ENCODE data around the gene EGFLAM. TPM values are rescaled to one million over a fixed set of nuclear protein-coding genes. Genes with fewer than 3 reads are reported as not detected.

Gene EGFLAM
- total and polyA plus RNA-seq, 2 experiments from 2014 or later: 0.24 to 1.9 TPM

- TF ChIP-seq, protein P1, sequence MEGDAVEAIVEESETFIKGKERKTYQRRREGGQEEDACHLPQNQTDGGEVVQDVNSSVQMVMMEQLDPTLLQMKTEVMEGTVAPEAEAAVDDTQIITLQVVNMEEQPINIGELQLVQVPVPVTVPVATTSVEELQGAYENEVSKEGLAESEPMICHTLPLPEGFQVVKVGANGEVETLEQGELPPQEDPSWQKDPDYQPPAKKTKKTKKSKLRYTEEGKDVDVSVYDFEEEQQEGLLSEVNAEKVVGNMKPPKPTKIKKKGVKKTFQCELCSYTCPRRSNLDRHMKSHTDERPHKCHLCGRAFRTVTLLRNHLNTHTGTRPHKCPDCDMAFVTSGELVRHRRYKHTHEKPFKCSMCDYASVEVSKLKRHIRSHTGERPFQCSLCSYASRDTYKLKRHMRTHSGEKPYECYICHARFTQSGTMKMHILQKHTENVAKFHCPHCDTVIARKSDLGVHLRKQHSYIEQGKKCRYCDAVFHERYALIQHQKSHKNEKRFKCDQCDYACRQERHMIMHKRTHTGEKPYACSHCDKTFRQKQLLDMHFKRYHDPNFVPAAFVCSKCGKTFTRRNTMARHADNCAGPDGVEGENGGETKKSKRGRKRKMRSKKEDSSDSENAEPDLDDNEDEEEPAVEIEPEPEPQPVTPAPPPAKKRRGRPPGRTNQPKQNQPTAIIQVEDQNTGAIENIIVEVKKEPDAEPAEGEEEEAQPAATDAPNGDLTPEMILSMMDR (conservative IDR thresholded peaks at IDR 0.05; ENCODE audit: low read depth in 2 of 2): no peak
- TF ChIP-seq JUNB (IDR thresholded peaks at IDR 0.05; ENCODE audit: unreplicated experiment): no peak
- no peak for TF ChIP-seq ZNF331 (CRISPR knock-in tag; IDR thresholded peaks at IDR 0.05; ENCODE audit: low read depth)
- no peak for TF ChIP-seq POLR2AphosphoS5 (IDR thresholded peaks at IDR 0.05; ENCODE audit: low read depth)
- no peak for TF ChIP-seq EZH2phosphoT487 (IDR thresholded peaks at IDR 0.05; ENCODE audit: unreplicated experiment)
- TF ChIP-seq CREB1 (CRISPR knock-in tag; IDR thresholded peaks at IDR 0.05; ENCODE audit: low read depth): no peak
- TF ChIP-seq EZH2 (IDR thresholded peaks at IDR 0.05; ENCODE audit: low read depth, unreplicated experiment): no peak
- TF ChIP-seq, protein P2, sequence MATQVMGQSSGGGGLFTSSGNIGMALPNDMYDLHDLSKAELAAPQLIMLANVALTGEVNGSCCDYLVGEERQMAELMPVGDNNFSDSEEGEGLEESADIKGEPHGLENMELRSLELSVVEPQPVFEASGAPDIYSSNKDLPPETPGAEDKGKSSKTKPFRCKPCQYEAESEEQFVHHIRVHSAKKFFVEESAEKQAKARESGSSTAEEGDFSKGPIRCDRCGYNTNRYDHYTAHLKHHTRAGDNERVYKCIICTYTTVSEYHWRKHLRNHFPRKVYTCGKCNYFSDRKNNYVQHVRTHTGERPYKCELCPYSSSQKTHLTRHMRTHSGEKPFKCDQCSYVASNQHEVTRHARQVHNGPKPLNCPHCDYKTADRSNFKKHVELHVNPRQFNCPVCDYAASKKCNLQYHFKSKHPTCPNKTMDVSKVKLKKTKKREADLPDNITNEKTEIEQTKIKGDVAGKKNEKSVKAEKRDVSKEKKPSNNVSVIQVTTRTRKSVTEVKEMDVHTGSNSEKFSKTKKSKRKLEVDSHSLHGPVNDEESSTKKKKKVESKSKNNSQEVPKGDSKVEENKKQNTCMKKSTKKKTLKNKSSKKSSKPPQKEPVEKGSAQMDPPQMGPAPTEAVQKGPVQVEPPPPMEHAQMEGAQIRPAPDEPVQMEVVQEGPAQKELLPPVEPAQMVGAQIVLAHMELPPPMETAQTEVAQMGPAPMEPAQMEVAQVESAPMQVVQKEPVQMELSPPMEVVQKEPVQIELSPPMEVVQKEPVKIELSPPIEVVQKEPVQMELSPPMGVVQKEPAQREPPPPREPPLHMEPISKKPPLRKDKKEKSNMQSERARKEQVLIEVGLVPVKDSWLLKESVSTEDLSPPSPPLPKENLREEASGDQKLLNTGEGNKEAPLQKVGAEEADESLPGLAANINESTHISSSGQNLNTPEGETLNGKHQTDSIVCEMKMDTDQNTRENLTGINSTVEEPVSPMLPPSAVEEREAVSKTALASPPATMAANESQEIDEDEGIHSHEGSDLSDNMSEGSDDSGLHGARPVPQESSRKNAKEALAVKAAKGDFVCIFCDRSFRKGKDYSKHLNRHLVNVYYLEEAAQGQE (IDR thresholded peaks at IDR 0.05; ENCODE audit: unreplicated experiment): no peak
- no peak for TF ChIP-seq NANOG (IDR thresholded peaks at IDR 0.05; ENCODE audit: borderline replicate concordance)
Observed at GRCh38 chr5:38410304-38410990, 152.1 kb downstream of the EGFLAM start (continued).

GRCh38 chr5:38413696-38414095, 155.3 kb downstream of the EGFLAM start:
- H2AFZ ChIP-seq: no peak overlapping the region
- TF ChIP-seq, protein P3, sequence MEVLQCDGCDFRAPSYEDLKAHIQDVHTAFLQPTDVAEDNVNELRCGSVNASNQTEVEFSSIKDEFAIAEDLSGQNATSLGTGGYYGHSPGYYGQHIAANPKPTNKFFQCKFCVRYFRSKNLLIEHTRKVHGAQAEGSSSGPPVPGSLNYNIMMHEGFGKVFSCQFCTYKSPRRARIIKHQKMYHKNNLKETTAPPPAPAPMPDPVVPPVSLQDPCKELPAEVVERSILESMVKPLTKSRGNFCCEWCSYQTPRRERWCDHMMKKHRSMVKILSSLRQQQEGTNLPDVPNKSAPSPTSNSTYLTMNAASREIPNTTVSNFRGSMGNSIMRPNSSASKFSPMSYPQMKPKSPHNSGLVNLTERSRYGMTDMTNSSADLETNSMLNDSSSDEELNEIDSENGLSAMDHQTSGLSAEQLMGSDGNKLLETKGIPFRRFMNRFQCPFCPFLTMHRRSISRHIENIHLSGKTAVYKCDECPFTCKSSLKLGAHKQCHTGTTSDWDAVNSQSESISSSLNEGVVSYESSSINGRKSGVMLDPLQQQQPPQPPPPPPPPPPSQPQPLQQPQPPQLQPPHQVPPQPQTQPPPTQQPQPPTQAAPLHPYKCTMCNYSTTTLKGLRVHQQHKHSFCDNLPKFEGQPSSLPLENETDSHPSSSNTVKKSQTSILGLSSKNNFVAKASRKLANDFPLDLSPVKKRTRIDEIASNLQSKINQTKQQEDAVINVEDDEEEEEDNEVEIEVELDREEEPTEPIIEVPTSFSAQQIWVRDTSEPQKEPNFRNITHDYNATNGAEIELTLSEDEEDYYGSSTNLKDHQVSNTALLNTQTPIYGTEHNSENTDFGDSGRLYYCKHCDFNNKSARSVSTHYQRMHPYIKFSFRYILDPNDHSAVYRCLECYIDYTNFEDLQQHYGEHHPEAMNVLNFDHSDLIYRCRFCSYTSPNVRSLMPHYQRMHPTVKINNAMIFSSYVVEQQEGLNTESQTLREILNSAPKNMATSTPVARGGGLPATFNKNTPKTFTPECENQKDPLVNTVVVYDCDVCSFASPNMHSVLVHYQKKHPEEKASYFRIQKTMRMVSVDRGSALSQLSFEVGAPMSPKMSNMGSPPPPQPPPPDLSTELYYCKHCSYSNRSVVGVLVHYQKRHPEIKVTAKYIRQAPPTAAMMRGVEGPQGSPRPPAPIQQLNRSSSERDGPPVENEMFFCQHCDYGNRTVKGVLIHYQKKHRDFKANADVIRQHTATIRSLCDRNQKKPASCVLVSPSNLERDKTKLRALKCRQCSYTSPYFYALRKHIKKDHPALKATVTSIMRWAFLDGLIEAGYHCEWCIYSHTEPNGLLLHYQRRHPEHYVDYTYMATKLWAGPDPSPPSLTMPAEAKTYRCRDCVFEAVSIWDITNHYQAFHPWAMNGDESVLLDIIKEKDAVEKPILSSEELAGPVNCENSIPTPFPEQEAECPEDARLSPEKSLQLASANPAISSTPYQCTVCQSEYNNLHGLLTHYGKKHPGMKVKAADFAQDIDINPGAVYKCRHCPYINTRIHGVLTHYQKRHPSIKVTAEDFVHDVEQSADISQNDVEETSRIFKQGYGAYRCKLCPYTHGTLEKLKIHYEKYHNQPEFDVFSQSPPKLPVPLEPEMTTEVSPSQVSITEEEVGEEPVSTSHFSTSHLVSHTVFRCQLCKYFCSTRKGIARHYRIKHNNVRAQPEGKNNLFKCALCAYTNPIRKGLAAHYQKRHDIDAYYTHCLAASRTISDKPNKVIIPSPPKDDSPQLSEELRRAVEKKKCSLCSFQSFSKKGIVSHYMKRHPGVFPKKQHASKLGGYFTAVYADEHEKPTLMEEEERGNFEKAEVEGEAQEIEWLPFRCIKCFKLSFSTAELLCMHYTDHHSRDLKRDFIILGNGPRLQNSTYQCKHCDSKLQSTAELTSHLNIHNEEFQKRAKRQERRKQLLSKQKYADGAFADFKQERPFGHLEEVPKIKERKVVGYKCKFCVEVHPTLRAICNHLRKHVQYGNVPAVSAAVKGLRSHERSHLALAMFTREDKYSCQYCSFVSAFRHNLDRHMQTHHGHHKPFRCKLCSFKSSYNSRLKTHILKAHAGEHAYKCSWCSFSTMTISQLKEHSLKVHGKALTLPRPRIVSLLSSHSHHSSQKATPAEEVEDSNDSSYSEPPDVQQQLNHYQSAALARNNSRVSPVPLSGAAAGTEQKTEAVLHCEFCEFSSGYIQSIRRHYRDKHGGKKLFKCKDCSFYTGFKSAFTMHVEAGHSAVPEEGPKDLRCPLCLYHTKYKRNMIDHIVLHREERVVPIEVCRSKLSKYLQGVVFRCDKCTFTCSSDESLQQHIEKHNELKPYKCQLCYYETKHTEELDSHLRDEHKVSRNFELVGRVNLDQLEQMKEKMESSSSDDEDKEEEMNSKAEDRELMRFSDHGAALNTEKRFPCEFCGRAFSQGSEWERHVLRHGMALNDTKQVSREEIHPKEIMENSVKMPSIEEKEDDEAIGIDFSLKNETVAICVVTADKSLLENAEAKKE (CRISPR knock-in tag; IDR thresholded peaks at IDR 0.05): no peak
- TF ChIP-seq NANOG (IDR thresholded peaks at IDR 0.05; ENCODE audit: borderline replicate concordance) (no peak), JUNB (IDR thresholded peaks at IDR 0.05; ENCODE audit: unreplicated experiment) (no peak)
- Mint-ChIP-seq H3K36me3 (ENCODE audit: low read depth) (no peaks in the 10 kb centered on the region), H3K4me1 (peaks cover 23% of the 10 kb centered on the region), H3K4me3 (no peak overlapping the region), H3K27me3 (ENCODE audit: insufficient read depth, low read depth, poor library complexity) (peaks cover 4% of the 10 kb centered on the region), H3K9me3 (no peaks in the 10 kb centered on the region), H3K27ac (no peak overlapping the region)
- H3K27me3 ChIP-seq (ENCODE audit: insufficient read depth): no peaks in the 10 kb centered on the region
- no peak for DNase-seq (ENCODE audit: low spot score)
- H4K20me1 ChIP-seq (replicated peaks; ENCODE audit: insufficient read depth): no peaks in the 10 kb centered on the region
- H3F3A ChIP-seq (replicated peaks; ENCODE audit: low read depth): no peaks in the 10 kb centered on the region
- no peak overlapping the region for H3K4me3 ChIP-seq
- no peak overlapping the region for H3K27ac ChIP-seq (ENCODE audit: low read depth)
- H3K9me2 ChIP-seq (ENCODE audit: insufficient read depth): 0 out of 2 replicates have a peak, but pooled peaks cover 3% of the 10 kb centered on the region
- no peak overlapping the region for H3K4me2 ChIP-seq
- ATAC-seq: no peak
- no peaks in the 10 kb centered on the region for H3K36me3 ChIP-seq (ENCODE audit: insufficient read depth)
- no peaks in the 10 kb centered on the region for H3K79me2 ChIP-seq (replicated peaks; ENCODE audit: insufficient read depth)
- H3K4me1 ChIP-seq (ENCODE audit: insufficient read depth): peaks cover 14% of the 10 kb centered on the region; the same call in 1 of the 2 replicates

Measured in GM23338 (cell line).